B cell (primary cell): ENCODE measurements around the gene MPL.

Source experiments
- EZH2 ChIP-seq: IDR thresholded peaks from 2 replicates; pipeline ENCODE4 v1.6.1; 2012; ENCODE audit warnings: borderline replicate concordance, low read depth, mild to moderate bottlenecking, moderate library complexity, low read length; ENCODE audit not compliant: insufficient read depth, poor library complexity, severe bottlenecking
- TF ChIP-seq, protein P1 (sequence below): fragments of 200-600 bp; IDR thresholded peaks from one replicate; pipeline ENCODE4 v1.8.0; 2022; ENCODE audit warnings: antibody characterized with exemption, mild to moderate bottlenecking

DNA sequence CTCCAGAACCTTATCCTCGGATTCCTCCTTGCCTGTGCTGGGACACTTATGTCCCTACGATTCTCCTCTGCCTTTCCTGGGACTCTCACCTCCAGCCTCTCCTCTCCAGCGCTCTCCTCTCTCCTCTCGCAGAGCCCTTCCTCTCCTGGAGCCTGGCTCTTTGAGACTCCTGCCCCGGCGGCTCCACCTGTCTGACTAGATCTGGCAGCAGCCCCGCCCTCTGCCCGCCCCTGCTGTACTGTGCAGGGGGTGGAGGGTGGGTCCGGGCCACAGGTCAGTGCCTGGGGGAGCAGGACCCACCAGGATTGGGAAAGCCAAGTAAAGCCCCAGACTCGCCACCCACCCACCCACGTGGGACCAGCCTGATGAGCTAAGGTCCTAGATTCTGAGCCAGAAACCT, 28.6 kb downstream of the MPL start:
- TF ChIP-seq, protein P1, sequence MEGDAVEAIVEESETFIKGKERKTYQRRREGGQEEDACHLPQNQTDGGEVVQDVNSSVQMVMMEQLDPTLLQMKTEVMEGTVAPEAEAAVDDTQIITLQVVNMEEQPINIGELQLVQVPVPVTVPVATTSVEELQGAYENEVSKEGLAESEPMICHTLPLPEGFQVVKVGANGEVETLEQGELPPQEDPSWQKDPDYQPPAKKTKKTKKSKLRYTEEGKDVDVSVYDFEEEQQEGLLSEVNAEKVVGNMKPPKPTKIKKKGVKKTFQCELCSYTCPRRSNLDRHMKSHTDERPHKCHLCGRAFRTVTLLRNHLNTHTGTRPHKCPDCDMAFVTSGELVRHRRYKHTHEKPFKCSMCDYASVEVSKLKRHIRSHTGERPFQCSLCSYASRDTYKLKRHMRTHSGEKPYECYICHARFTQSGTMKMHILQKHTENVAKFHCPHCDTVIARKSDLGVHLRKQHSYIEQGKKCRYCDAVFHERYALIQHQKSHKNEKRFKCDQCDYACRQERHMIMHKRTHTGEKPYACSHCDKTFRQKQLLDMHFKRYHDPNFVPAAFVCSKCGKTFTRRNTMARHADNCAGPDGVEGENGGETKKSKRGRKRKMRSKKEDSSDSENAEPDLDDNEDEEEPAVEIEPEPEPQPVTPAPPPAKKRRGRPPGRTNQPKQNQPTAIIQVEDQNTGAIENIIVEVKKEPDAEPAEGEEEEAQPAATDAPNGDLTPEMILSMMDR = no peak
- TF ChIP-seq EZH2 = no peak
